ENCODE results near the gene NCK1. TPM values are rescaled to one million over a fixed set of nuclear protein-coding genes. Genes with fewer than 3 reads are reported as not detected.
A peak's percentile ranks its signal among the peaks of the same experiment; 100 is the strongest.

Gene NCK1
- total RNA-seq, 1 donor: 42.6 TPM

DNA sequence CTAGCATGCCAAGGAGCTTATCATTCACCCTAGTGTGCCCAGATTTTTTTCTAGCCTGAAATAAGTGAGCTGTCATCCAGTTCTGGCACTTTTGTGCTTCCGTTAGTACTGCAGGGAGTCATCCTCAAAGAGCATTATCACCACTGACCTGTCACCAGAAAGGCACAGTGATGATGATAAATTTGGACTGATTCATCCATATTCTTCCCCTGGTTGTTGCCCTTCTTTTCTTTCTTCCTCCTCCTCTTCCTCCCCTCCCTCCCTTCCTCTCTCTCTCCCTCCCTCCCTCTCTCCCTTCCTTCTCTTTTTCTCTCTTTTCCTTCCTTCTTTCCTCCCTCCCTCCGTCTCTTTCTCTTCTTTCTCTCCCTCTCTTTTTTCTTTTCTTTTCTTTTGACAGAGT lies 21.8 kb upstream of the NCK1 start:
- no peak for DNase-seq (ENCODE audit: low read depth)
- TF ChIP-seq, protein P1, sequence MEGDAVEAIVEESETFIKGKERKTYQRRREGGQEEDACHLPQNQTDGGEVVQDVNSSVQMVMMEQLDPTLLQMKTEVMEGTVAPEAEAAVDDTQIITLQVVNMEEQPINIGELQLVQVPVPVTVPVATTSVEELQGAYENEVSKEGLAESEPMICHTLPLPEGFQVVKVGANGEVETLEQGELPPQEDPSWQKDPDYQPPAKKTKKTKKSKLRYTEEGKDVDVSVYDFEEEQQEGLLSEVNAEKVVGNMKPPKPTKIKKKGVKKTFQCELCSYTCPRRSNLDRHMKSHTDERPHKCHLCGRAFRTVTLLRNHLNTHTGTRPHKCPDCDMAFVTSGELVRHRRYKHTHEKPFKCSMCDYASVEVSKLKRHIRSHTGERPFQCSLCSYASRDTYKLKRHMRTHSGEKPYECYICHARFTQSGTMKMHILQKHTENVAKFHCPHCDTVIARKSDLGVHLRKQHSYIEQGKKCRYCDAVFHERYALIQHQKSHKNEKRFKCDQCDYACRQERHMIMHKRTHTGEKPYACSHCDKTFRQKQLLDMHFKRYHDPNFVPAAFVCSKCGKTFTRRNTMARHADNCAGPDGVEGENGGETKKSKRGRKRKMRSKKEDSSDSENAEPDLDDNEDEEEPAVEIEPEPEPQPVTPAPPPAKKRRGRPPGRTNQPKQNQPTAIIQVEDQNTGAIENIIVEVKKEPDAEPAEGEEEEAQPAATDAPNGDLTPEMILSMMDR (IDR thresholded peaks at IDR 0.05; ENCODE audit: insufficient read depth, low read length): no peak

DNA sequence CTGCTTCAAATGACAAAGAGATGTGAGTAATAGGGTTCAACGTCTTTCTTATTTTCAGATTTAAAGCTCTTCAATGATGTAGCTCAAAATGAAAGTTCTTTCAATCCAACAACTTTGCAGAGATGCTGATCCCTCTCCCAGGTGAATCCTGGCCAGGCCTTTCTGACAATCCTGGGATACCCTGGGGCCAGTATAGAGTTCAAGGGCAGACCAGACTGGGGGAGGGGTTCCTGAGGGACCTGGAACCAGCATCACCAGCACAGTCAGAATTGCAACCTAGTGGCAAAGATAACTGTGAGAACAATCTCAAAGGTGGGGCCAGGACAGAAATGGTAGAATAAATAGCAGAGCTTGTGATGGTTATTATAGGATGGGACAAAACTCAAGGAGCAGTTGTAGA lies 19.7 kb upstream of the NCK1 start:
- no peak overlapping the region for H3K4me3 ChIP-seq (ENCODE audit: low read depth, low read length)
- DNase-seq (ENCODE audit: low read depth): no peak
- TF ChIP-seq, protein P1 (IDR thresholded peaks at IDR 0.05; ENCODE audit: insufficient read depth, low read length): no peak

More for the DNA sequence above, 21.8 kb upstream of the NCK1 start:
- H3K4me3 ChIP-seq (ENCODE audit: low read depth, low read length): no peak overlapping the region

DNA sequence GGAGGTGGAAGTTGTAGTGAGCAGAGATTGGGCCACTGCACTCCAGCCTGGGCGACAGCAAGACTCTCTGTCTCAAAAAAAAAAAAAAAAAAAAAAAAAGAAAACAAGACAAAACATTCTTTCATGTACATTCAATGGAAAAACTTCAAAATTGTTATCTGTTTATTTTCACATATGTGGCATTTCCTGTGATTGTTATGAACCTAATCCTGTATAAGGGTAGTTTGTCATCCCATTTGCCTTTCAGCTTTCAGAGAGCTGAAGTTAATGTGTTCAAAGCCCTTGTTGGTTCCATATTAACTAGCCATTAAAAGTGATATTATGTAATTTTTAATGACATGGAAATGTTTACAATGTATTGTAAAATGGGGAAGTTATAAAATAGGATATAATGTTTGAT lies 17.3 kb upstream of the NCK1 start:
- TF ChIP-seq, protein P1 (IDR thresholded peaks at IDR 0.05; ENCODE audit: insufficient read depth, low read length): no peak
- DNase-seq (ENCODE audit: low read depth): no peak
- H3K4me3 ChIP-seq (ENCODE audit: low read depth, low read length): no peak overlapping the region

DNA sequence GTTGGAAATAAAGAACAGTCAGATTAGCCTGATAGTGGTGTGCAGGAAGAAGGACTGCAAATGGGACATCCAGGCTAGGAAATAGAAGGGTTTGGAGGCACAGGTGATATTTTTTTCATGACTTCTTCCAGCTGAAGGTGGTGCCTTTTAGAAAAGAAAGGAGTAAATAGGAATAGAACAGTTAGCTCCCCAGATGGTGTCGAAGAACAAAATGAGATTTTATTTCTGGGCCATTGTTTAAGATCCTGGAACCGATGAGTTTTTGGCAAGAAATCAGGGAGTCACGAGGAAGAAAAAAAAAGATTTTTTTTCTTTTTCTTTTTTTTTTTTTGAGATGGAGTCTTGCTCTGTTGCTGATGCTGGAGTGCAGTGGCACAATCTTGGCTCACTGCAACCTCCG lies 9.8 kb upstream of the NCK1 start:
- TF ChIP-seq, protein P1 (IDR thresholded peaks at IDR 0.05; ENCODE audit: insufficient read depth, low read length): no peak
- DNase-seq (ENCODE audit: low read depth): no peak
- H3K4me3 ChIP-seq (ENCODE audit: low read depth, low read length): no peak overlapping the region

DNA sequence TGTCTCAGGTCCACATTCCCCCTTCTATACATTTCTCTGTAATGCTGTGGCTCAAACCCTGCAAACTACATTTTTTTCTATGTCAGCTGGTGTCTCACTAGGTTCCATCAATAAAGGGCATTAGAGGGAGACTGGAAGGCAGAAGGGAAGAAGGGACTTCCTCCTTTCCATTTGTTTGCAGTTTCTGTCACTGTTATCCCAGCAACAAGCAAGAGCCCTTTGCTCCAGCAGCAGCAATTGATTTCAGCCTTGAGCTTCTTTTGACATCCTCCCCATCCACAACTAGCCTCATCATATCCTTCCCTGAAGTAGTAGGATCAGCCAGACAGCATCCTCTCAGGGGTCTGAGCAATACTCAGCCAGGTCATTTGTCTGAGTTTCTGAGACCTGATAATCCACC lies 5.3 kb upstream of the NCK1 start:
- TF ChIP-seq, protein P1 (IDR thresholded peaks at IDR 0.05; ENCODE audit: insufficient read depth, low read length): no peak
- no peak for DNase-seq (ENCODE audit: low read depth)
- no peak overlapping the region for H3K4me3 ChIP-seq (ENCODE audit: low read depth, low read length)

DNA sequence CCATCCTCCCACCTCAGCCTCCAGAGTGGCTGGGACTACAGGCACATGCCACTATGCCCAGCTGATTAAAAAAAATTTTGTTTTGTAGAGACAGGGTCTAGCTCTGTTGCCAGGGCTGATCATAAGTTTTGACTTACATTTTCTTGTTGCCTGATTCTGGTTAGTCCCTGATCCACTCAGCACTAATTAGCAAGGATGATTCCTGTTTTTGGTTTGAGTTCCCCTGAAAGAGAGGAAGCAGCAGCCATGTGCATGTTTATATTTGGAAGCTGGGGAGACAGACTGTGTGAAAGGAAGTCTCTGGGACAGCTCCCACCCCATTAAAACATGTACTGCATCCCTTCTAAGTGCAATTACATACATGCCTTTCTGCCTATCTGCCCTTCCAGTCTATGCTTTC lies 3.6 kb upstream of the NCK1 start:
- TF ChIP-seq, protein P1 (IDR thresholded peaks at IDR 0.05; ENCODE audit: insufficient read depth, low read length): no peak
- H3K4me3 ChIP-seq (ENCODE audit: low read depth, low read length): no peak overlapping the region
- no peak for DNase-seq (ENCODE audit: low read depth)

DNA sequence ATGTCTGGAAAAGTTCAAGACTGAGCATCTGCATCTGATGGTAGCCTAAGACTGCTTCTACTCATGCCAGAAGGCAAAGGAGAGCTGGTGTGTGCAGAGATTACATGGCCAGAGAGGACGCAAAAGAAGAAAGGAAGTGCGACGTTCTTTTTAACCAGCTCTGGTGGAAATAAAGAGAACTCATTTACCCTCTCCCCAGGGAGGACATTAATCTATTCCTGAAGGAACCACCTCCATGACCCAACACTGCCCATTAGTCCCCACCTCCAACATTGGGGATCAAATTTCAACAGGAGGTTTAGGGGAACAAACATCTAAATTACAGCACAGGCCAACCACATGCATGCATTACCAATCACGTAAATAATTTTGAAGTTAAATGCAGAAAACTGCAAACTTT lies 1.5 kb upstream of the NCK1 start:
- DNase-seq (ENCODE audit: low read depth): peak; percentile 14
- TF ChIP-seq, protein P1 (IDR thresholded peaks at IDR 0.05; ENCODE audit: insufficient read depth, low read length): no peak

More for the DNA sequence above, 1.5 kb upstream of the NCK1 start:
- H3K4me3 ChIP-seq (ENCODE audit: low read depth, low read length): peak overlapping the region; percentile 92
